Endothelial cell (in vitro differentiated cells): Measurements from ENCODE around the gene EGFL7. TPM values are rescaled to one million over a fixed set of nuclear protein-coding genes. Genes with fewer than 3 reads are reported as not detected.

Experiments
- DNase-seq: peaks from one replicate; pipeline ENCODE4 v3.0.0; 2021; ENCODE audit warnings: low spot score
- H3K27ac Mint-ChIP-seq: one replicate; pipeline ENCODE4 v1.8.0; 2021; ENCODE audit warnings: mixed read lengths, inconsistent platforms; ENCODE audit not compliant: unreplicated experiment
- H3K27me3 Mint-ChIP-seq: one replicate; pipeline ENCODE4 v1.8.0; 2021; ENCODE audit warnings: mild to moderate bottlenecking, moderate library complexity, mixed read lengths, inconsistent platforms; ENCODE audit not compliant: unreplicated experiment
- H3K36me3 Mint-ChIP-seq: one replicate; pipeline ENCODE4 v1.8.0; 2021; ENCODE audit warnings: mild to moderate bottlenecking, low read depth, mixed read lengths, inconsistent platforms; ENCODE audit not compliant: unreplicated experiment
- H3K4me1 Mint-ChIP-seq: one replicate; pipeline ENCODE4 v1.8.0; 2021; ENCODE audit warnings: mild to moderate bottlenecking, mixed read lengths, inconsistent platforms; ENCODE audit not compliant: unreplicated experiment
- H3K4me3 Mint-ChIP-seq: one replicate; pipeline ENCODE4 v1.8.0; 2021; ENCODE audit warnings: mild to moderate bottlenecking, mixed read lengths, inconsistent platforms; ENCODE audit not compliant: unreplicated experiment
- H3K9me3 Mint-ChIP-seq: one replicate; pipeline ENCODE4 v1.8.0; 2021; ENCODE audit warnings: mixed read lengths, inconsistent platforms; ENCODE audit not compliant: unreplicated experiment
- total RNA-seq: library from RNA; stranded (reverse); fragmentation: NEBNext Ultra II Directional; extraction: Animal tissue kit (Norgen Biotek cat#: 25700); gene quantifications from one replicate; pipeline ENCODE4 v1.2.1, GENCODE V29; 2021; ENCODE audit not compliant: unreplicated experiment
- TF ChIP-seq, protein P1 (sequence below): fragments of 200-600 bp; sonication (generic); IDR thresholded peaks from one replicate; pipeline ENCODE4 v1.5.0; 2021; ENCODE audit warnings: antibody characterized with exemption; ENCODE audit not compliant: unreplicated experiment

EGFL7 gene
- total RNA-seq, 1 donor from 2014 or later, result 945 TPM

DNA sequence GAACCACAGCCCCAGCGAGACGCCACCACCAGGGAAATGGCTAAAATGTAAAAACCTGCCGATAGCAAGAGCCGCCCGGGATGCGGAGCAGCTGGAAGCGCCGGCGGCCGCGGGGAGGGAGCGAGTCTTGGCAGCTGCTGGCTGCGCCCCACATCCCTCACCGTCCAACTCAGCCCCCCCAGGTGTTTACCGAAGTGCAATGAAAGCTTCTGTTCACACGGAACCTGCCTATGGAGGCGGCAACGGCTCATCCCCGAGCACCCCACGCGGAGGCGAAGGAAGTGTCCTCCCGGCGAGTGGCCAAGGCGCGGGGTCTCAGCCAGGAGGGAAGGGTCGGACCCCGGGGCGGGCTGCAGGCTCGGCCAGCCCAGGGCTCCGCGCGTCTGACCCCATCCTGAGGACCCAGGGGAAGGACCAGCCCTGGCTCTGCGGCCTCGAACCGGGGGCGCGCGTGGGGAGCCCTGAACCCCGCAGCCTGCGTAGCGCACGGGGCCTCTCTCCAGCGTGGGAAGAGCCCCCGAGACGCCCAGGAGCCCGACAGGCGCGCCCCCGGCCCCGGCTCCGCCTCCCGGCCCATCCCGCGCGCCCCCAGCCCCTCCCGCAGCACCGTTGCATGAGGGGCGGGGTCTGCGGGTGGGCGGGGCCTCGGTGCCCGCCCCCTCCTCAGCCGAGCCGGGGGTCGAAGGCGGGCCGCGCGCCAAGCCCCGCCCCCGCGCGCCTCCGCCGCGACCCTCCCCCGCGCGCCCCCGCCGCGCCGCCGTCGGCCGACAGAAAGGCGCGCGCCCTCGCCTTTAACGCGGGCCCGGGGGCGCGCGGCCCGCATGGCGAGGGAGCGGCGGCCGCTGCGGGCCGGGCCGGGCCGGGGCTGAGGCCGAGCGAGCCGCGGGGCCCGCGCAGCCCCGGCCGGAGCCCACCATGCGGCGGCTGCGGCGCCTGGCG is 49.3 kb downstream of the EGFL7 start, which contains the start of gene DIPK1B:
DIPK1B (plus strand) TSS at position 822 of the 939 bp plus-strand sequence; CDS start at position 916, 94 bp downstream.
- TF ChIP-seq, protein P1, sequence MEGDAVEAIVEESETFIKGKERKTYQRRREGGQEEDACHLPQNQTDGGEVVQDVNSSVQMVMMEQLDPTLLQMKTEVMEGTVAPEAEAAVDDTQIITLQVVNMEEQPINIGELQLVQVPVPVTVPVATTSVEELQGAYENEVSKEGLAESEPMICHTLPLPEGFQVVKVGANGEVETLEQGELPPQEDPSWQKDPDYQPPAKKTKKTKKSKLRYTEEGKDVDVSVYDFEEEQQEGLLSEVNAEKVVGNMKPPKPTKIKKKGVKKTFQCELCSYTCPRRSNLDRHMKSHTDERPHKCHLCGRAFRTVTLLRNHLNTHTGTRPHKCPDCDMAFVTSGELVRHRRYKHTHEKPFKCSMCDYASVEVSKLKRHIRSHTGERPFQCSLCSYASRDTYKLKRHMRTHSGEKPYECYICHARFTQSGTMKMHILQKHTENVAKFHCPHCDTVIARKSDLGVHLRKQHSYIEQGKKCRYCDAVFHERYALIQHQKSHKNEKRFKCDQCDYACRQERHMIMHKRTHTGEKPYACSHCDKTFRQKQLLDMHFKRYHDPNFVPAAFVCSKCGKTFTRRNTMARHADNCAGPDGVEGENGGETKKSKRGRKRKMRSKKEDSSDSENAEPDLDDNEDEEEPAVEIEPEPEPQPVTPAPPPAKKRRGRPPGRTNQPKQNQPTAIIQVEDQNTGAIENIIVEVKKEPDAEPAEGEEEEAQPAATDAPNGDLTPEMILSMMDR, result no peak
- no peaks in the 10 kb centered on the region for H3K9me3 Mint-ChIP-seq
- H3K27ac Mint-ChIP-seq, result peak within 1 kb of the TSS; percentile 78
- peaks cover 17% of the 10 kb centered on the region for H3K36me3 Mint-ChIP-seq
- peaks cover 43% of the 10 kb centered on the region for H3K4me1 Mint-ChIP-seq
- peaks cover 17% of the 10 kb centered on the region for H3K27me3 Mint-ChIP-seq
- peak within 1 kb of the TSS; percentile 97 for H3K4me3 Mint-ChIP-seq
- peak; percentile 78 for DNase-seq

DNA sequence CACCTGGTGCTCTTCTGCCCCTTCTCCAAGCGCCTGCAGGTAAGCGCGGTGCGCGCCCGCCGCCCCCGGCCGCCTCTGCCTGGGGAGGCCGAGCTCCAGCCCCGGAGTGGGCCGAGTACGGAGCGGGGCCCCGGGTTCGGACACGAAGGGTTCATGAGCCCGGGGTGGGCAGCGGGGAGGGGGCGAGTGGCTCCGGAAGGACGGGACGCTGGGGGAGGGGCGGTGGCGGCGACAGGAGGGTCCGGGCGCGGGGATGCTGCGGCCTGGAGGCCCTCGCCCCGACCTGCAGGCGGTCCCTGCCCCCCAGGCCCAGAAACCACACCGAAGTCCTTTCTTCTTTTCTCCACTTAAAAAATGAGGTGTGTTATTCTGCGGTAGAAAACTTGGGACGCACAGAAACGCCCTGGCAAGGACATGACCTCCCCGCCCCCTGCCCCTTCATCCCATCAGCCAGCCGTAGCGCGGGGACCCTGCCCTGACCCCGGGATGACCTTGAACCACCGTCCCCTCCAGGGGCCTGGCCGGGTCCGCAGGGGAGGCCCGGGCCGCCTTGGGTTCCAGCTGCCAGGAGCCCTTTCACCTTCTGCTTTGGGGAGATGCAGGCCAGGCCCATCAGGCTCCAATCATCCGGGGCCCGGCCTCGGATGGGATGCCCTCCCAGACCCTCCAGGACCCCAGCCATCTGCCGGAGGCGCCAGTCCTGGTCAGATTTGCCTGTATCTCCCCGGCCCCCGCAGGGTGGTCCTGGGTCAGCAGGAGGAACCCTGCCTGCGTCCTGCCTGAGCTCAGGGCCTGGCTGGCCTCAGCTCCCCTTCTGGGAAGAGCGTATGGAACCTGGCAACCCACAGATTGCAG is 50.2 kb downstream of the EGFL7 start:
- DNase-seq, result no peak
- no peaks in the 10 kb centered on the region for H3K9me3 Mint-ChIP-seq

DNA sequence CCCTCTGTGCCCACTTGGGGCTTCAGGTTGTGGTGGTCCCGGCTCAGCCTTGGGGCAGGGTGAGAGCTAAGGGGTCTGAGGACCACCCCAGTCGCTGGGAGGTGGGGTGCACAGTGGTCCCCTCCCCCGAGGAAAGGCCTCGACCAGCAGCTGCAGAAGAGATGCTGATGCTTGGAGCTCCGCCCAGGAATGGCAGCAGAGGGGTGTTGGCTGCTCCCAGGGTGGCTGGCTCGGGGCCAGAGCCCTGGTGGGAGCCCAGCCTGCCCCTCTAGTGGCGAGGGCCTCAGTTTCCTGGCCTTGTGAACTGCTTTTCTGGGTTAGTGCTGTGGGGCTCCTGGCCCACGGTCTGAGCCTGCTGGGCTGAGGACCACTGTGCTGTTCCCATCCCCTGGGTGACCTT is 50.8 kb downstream of the EGFL7 start:
- Mint-ChIP-seq H3K27ac (peak overlapping the region; percentile 83), H3K36me3 (peaks cover 18% of the 10 kb centered on the region), H3K4me3 (peak overlapping the region; percentile 89), H3K9me3 (no peaks in the 10 kb centered on the region), H3K4me1 (peaks cover 36% of the 10 kb centered on the region), H3K27me3 (peaks cover 18% of the 10 kb centered on the region)
- TF ChIP-seq, protein P1, result no peak
- DNase-seq, result no peak

More for the DNA sequence above, 50.2 kb downstream of the EGFL7 start:
- Mint-ChIP-seq H3K27me3 (peaks cover 18% of the 10 kb centered on the region), H3K27ac (peak overlapping the region; percentile 70), H3K4me1 (peaks cover 42% of the 10 kb centered on the region), H3K4me3 (peak overlapping the region; percentile 89), H3K36me3 (peaks cover 18% of the 10 kb centered on the region)
- TF ChIP-seq, protein P1, result no peak

DNA sequence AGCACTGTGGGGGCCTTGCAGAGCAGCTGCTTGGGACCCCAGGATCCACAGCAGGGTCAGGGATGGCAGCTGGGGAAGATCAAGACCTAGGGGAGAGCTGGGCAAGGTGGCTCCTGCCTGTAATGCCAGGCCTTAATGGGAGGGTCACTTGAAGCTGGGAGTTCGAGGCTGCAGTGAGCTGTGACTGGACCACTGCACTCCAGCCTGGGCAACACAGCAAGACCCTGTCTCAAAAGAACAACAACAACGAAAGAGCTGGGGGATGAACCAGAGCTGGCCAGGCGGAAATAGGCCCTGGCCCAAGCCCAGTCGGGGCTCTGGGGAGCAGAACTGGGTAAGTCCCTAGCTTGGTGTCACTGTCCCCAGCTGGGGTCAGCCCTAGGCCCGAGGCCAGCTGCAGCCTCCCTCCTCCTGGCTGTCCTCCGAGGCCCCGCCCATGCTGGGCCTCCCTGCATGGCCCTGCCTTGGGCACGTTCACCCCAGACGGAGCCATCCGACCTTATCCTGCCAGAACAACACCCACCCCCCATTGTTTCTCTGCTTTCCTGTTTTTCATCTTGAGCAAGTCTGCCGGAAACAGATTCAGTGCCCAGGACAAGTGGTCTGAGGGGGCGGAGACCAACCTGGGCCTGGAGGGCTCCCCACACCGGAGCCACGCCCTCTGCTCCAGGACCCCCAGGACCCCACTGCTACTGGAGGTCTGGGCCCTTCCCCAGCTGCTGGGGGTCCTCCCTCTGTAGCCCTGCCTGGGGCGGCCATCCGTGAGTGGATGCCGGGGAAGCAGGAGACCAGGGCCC is 51.6 kb downstream of the EGFL7 start:
- Mint-ChIP-seq H3K36me3 (peaks cover 18% of the 10 kb centered on the region), H3K27me3 (peaks cover 14% of the 10 kb centered on the region), H3K4me3 (peak overlapping the region; percentile 71), H3K4me1 (peaks cover 30% of the 10 kb centered on the region), H3K27ac (peak overlapping the region; percentile 83), H3K9me3 (no peaks in the 10 kb centered on the region)
- DNase-seq, result peak; percentile 77
- TF ChIP-seq, protein P1, result no peak
